Activated CD8-positive, alpha-beta T cell treated with anti-CD3 and anti-CD28 coated beads for 36 hours (primary cell): Measurements from ENCODE around the gene LAPTM5. TPM values are rescaled to one million over a fixed set of nuclear protein-coding genes. Genes with fewer than 3 reads are reported as not detected.
"Not testable (repeated sequence)": the region's sequence is repeated elsewhere in the genome, so short reads cannot be mapped to it uniquely, and the experiment has no call there.

ENCODE experiments used
- ATAC-seq: fragments of 200-7000 bp; cut with Tn5 transposase; one replicate; pipeline ENCODE4 v1.10.0; 2021; ENCODE audit warnings: mild to moderate bottlenecking, moderate library complexity
- CTCF ChIA-PET: fragments of 350-600 bp; sonication (Branson Sonifier 250); formaldehyde crosslinking; loops from one replicate; lab custom pipeline; 2021; ENCODE audit warnings: antibody characterized with exemption; lab: Charles Lee
- POLR2A ChIA-PET: fragments of 350-600 bp; sonication (Branson Sonifier 250); formaldehyde crosslinking; loops from one replicate; lab custom pipeline; 2021; ENCODE audit warnings: antibody characterized with exemption; lab: Charles Lee
- DNase-seq: peaks from one replicate; pipeline ENCODE4 v3.0.0-alpha.2; 2020
- H3K27ac Mint-ChIP-seq: one replicate; pipeline ENCODE4 v1.8.0; 2021; ENCODE audit warnings: mild to moderate bottlenecking, mixed read lengths
- H3K27me3 Mint-ChIP-seq: one replicate; pipeline ENCODE4 v1.8.0; 2021; ENCODE audit warnings: mixed read lengths
- H3K36me3 Mint-ChIP-seq: one replicate; pipeline ENCODE4 v1.8.0; 2021; ENCODE audit warnings: low read depth, mixed read lengths
- H3K4me1 Mint-ChIP-seq: one replicate; pipeline ENCODE4 v1.8.0; 2021; ENCODE audit warnings: low read depth, mixed read lengths
- H3K4me3 Mint-ChIP-seq: one replicate; pipeline ENCODE4 v1.8.0; 2021; ENCODE audit warnings: mild to moderate bottlenecking, moderate library complexity, mixed read lengths
- H3K9me3 Mint-ChIP-seq: one replicate; pipeline ENCODE4 v1.8.0; 2021; ENCODE audit warnings: mixed read lengths
- intact Hi-C: fragments of 100-400 bp; cut with micrococcal nuclease; formaldehyde crosslinking; loops from one replicate; pipeline ENCODE4 v1.10.0; 2022
- total RNA-seq, 2 experiments: library from RNA; stranded (reverse); gene quantifications; one replicate each; pipeline ENCODE4 v1.2.3, GENCODE V29; 2021
- TF ChIP-seq, protein P1 (sequence below): fragments of 200-600 bp; IDR thresholded peaks from one replicate; pipeline ENCODE4 v1.8.0; 2022; ENCODE audit warnings: antibody characterized with exemption, mild to moderate bottlenecking

The LAPTM5 gene
- total RNA-seq, 2 experiments from 2014 or later = 229 to 237 TPM

DNA sequence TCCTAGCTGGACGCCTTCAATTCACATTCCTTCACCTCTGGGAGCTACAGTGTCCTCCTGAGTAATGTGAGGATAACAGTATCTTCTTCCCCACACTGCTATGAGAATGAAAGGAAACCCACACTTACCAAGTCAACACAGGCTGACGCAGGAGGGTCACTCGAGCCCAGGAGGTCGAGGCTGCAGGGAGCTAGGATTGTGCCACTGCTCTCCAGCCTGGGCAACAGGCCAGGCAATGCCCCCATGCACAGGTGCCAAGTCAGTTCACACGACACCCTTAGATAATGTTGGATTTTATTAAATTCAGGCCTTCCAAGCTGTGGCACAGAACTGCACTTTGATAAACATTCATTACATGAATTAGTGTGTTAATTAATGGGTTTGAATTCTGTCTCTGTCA lies 66.1 kb downstream of the LAPTM5 start:
- Mint-ChIP-seq H3K4me1 (no peaks in the 10 kb centered on the region), H3K9me3 (no peaks in the 10 kb centered on the region), H3K4me3 (no peak overlapping the region), H3K27me3 (peaks cover 10% of the 10 kb centered on the region), H3K27ac (no peak overlapping the region), H3K36me3 (no peaks in the 10 kb centered on the region)
- DNase-seq (no peak), ATAC-seq (no peak)
- TF ChIP-seq, protein P1, sequence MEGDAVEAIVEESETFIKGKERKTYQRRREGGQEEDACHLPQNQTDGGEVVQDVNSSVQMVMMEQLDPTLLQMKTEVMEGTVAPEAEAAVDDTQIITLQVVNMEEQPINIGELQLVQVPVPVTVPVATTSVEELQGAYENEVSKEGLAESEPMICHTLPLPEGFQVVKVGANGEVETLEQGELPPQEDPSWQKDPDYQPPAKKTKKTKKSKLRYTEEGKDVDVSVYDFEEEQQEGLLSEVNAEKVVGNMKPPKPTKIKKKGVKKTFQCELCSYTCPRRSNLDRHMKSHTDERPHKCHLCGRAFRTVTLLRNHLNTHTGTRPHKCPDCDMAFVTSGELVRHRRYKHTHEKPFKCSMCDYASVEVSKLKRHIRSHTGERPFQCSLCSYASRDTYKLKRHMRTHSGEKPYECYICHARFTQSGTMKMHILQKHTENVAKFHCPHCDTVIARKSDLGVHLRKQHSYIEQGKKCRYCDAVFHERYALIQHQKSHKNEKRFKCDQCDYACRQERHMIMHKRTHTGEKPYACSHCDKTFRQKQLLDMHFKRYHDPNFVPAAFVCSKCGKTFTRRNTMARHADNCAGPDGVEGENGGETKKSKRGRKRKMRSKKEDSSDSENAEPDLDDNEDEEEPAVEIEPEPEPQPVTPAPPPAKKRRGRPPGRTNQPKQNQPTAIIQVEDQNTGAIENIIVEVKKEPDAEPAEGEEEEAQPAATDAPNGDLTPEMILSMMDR = no peak
- intact Hi-C loops = no loop called here
- ChIA-PET CTCF (no interaction called here), POLR2A (no interaction called here)

DNA sequence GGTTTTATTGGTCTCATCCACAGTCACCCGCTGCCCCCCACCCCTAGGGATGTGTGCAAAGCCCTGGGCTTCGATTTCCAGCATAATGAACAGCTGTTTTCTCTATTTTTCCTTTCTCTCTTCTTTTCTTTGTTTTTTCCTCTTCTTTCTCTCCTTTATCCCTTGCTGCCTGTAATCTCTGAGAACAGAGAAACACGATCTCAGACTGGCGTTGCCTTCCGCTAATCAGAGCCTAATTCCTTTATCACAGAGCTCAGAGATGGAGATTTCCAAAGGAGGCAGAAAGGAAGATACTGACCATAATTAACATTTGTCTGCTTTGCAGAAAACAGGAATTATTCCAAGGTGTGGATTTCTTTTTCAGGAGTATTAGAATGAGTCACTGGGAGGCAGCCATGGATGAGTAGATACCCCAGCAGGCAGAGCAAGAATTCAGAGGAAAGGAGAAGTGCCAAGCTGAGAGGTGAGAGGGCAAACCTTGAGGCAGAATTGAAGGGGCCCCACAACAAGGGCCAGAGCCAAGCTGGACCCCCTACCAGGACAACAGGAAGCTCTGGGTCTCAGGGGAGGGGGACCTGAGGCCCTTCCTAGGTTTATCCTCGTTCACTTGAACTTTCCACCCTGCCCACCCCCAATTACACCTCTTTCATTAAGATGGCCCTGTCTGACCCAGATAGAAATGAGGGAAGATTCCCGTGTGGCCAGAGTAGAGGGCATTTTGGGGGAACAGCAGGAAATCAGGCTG lies 67.5 kb downstream of the LAPTM5 start:
- intact Hi-C loops = no loop called here
- Mint-ChIP-seq H3K4me3 (no peak overlapping the region), H3K27me3 (peaks cover 11% of the 10 kb centered on the region), H3K4me1 (no peaks in the 10 kb centered on the region), H3K9me3 (no peaks in the 10 kb centered on the region), H3K36me3 (no peaks in the 10 kb centered on the region), H3K27ac (no peak overlapping the region)
- CTCF ChIA-PET = no interaction called here
- TF ChIP-seq, protein P1 = no peak
- POLR2A ChIA-PET = no interaction called here
- ATAC-seq = no peak
- no peak for DNase-seq

DNA sequence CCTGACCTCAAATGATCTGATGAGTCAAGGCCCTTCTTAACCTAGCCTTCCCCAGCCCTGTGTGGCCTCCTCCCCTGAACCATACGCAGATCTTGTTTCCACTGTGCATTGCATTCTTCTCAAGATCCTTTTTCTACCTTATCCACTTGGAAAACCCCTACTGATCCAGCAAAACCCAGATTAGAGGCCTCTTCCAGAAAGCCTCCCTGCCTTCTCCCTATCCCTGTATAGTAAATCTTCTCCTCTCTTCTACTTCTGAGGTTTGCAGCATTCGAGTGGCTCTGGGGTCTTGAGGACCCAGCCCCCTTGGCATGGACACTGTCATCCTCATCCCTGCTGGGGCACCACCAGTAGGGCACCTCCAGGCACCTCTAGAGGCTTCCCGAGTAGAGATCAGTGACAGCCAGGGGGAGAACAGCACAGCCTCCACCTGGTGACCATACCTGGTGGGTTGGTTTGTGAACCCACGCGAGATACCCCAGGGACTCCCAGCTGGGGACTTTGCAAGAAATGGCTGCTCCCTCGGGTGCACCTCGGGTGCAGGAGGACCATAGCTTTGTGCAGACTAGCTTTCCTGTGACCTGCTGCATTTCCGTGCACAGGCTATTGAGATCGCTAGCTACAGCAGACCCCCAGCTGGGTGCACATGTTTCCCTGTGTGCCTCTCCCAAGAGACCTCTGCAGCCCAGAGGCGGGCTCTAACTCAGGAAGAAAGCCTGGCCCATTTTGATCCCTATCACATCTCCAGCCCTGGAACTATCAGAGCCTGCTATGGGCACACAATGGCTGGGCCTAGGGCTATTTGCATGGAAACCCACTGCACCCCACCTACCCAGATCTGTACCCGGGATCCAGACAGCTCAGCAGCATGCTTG lies 68.4 kb downstream of the LAPTM5 start:
- no peak overlapping the region for H3K4me3 Mint-ChIP-seq

DNA sequence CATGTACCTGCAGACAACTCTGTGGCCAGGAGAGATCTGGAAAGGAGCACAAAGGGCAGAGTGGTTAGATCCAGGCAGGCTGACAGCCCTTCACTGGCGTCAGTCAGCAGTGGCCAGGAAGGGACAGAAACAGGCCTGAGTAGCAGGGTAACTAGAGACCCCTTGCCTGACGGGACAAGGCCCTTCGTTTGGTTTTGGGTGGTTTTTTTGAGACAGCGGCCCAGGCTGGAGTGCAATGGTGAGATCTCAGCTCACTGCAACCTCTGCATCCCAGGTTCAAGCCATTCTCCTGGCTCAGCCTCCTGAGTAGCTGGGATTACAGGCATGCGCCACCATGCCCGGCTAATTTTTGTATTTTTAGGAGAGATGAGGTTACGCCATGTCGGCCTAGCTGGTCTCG lies 69.1 kb downstream of the LAPTM5 start:
- H3K36me3 Mint-ChIP-seq, H3K27ac Mint-ChIP-seq, ATAC-seq, H3K9me3 Mint-ChIP-seq, POLR2A ChIA-PET, DNase-seq, H3K4me1 Mint-ChIP-seq, CTCF ChIA-PET, H3K4me3 Mint-ChIP-seq, intact Hi-C loops: not testable (repeated sequence)
- peaks cover 21% of the 10 kb centered on the region for H3K27me3 Mint-ChIP-seq

More for the DNA sequence above, 68.4 kb downstream of the LAPTM5 start:
- Mint-ChIP-seq H3K4me1 (peaks cover 2% of the 10 kb centered on the region), H3K36me3 (no peaks in the 10 kb centered on the region), H3K9me3 (no peaks in the 10 kb centered on the region), H3K27ac (no peak overlapping the region), H3K27me3 (peaks cover 15% of the 10 kb centered on the region)
- ATAC-seq (no peak), DNase-seq (no peak)
- ChIA-PET CTCF (no interaction called here), POLR2A (no interaction called here)
- intact Hi-C loops = no loop called here
- TF ChIP-seq, protein P1 = no peak

DNA sequence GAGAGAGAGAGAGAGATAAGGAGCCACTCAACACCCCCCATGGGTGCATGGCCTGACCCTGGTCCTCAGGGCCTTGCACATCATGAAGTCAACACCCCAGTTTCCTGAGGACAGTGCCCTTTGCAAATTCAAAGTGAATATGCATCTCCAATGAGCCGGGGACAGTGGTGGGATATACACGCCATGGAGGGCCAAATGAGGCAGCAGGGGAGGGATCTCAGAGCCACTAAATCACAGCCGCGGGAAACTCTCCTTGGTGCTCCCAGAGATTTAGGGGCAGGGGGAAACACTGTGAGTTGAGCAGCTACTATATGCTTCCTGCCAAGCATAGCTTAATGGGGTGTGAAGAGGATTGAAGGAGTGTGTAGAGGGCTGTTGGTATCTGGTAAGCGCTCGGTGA lies 69.7 kb downstream of the LAPTM5 start:
- Mint-ChIP-seq H3K27me3 (peaks cover 25% of the 10 kb centered on the region), H3K4me3 (no peak overlapping the region), H3K36me3 (no peaks in the 10 kb centered on the region), H3K4me1 (peaks cover 2% of the 10 kb centered on the region), H3K27ac (no peak overlapping the region), H3K9me3 (no peaks in the 10 kb centered on the region)
- TF ChIP-seq, protein P1 = no peak
- intact Hi-C loops = no loop called here
- ATAC-seq (no peak), DNase-seq (no peak)
- POLR2A ChIA-PET = no interaction called here
- CTCF ChIA-PET = no interaction called here
